SK-N-MC (cell line): ENCODE data around the gene GPR17.

Experiments
- EZH2 ChIP-seq: fragments of 200-600 bp; sonication (generic); IDR thresholded peaks from one replicate; pipeline ENCODE4 v1.6.1; 2017; ENCODE audit warnings: antibody characterized with exemption
- POLR2AphosphoS5 ChIP-seq: IDR thresholded peaks from 2 replicates; pipeline ENCODE4 v1.6.1; 2012; ENCODE audit warnings: mild to moderate bottlenecking, low read depth, low read length, borderline replicate concordance

DNA sequence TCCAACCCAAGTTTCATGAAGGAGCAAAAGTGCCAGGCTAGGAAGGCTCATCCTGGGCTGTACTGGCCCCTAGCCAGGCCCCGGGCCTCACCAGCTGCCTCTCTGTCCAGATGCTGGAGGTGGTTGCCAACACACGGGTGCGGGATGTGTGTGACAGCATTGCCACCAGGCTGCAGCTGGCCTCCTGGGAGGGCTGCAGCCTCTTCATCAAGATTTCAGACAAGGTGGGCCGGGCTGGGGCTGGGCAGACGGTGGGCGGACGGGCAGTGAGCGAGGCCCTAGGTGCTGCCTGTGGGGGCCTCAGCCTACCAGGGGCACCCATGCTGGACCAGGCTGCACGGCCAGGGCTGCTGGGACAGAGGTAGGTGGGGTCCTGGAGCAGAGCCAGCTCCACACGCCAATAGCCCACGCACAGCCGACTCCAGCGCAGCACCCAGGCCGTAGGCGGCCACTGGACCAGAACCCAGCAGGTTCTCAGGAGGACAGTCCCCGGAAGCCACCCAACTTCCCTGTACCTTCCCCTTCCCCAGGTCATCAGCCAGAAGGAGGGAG is 11.8 kb upstream of the GPR17 start:
- no peak for TF ChIP-seq EZH2
- no peak for TF ChIP-seq POLR2AphosphoS5
